ENCODE measurements around the gene ACTL7B.

GRCh38 chr9:108855888-108856287, at the start of gene ACTL7B:
- TF ChIP-seq CTCF (conservative IDR thresholded peaks at IDR 0.05; ENCODE audit: low read depth in 2 of 2) (no peak), EZH2 (IDR thresholded peaks at IDR 0.05; ENCODE audit: low read depth, unreplicated experiment) (no peak), POLR2AphosphoS5 (IDR thresholded peaks at IDR 0.05; ENCODE audit: low read depth) (no peak), EZH2phosphoT487 (IDR thresholded peaks at IDR 0.05; ENCODE audit: unreplicated experiment) (no peak), CREB1 (CRISPR knock-in tag; IDR thresholded peaks at IDR 0.05; ENCODE audit: low read depth) (no peak), JUNB (IDR thresholded peaks at IDR 0.05; ENCODE audit: unreplicated experiment) (no peak), ZNF114 (CRISPR knock-in tag; IDR thresholded peaks at IDR 0.05) (no peak), STAT1 (IDR thresholded peaks at IDR 0.05; ENCODE audit: unreplicated experiment) (no peak), ZNF331 (CRISPR knock-in tag; IDR thresholded peaks at IDR 0.05; ENCODE audit: low read depth) (no peak)
- TF ChIP-seq, protein P1, sequence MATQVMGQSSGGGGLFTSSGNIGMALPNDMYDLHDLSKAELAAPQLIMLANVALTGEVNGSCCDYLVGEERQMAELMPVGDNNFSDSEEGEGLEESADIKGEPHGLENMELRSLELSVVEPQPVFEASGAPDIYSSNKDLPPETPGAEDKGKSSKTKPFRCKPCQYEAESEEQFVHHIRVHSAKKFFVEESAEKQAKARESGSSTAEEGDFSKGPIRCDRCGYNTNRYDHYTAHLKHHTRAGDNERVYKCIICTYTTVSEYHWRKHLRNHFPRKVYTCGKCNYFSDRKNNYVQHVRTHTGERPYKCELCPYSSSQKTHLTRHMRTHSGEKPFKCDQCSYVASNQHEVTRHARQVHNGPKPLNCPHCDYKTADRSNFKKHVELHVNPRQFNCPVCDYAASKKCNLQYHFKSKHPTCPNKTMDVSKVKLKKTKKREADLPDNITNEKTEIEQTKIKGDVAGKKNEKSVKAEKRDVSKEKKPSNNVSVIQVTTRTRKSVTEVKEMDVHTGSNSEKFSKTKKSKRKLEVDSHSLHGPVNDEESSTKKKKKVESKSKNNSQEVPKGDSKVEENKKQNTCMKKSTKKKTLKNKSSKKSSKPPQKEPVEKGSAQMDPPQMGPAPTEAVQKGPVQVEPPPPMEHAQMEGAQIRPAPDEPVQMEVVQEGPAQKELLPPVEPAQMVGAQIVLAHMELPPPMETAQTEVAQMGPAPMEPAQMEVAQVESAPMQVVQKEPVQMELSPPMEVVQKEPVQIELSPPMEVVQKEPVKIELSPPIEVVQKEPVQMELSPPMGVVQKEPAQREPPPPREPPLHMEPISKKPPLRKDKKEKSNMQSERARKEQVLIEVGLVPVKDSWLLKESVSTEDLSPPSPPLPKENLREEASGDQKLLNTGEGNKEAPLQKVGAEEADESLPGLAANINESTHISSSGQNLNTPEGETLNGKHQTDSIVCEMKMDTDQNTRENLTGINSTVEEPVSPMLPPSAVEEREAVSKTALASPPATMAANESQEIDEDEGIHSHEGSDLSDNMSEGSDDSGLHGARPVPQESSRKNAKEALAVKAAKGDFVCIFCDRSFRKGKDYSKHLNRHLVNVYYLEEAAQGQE (IDR thresholded peaks at IDR 0.05; ENCODE audit: unreplicated experiment), result no peak
- TF ChIP-seq, protein P2, sequence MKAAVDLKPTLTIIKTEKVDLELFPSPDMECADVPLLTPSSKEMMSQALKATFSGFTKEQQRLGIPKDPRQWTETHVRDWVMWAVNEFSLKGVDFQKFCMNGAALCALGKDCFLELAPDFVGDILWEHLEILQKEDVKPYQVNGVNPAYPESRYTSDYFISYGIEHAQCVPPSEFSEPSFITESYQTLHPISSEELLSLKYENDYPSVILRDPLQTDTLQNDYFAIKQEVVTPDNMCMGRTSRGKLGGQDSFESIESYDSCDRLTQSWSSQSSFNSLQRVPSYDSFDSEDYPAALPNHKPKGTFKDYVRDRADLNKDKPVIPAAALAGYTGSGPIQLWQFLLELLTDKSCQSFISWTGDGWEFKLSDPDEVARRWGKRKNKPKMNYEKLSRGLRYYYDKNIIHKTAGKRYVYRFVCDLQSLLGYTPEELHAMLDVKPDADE (IDR thresholded peaks at IDR 0.05), result no peak

Measured in GM23338 (cell line).